Loucy (cell line): Measurements from ENCODE around the gene CCDC85C.

ENCODE experiments used
- H2AFZ ChIP-seq: fragments of 200-600 bp; sonication (generic); 2 replicates; pipeline ENCODE4 v1.6.0; 2016; ENCODE audit warnings: antibody characterized with exemption, mild to moderate bottlenecking, low read length, moderate library complexity
- H3F3A ChIP-seq: fragments of 200-600 bp; 2 replicates; pipeline ENCODE4 v1.6.0; 2016; ENCODE audit warnings: antibody characterized with exemption, low read depth, mild to moderate bottlenecking
- H3K27me3 ChIP-seq: fragments of 200-600 bp; sonication (generic); 2 replicates; pipeline ENCODE4 v1.6.1; 2014; ENCODE audit warnings: low read length, mild to moderate bottlenecking; ENCODE audit not compliant: insufficient read depth, poor library complexity, severe bottlenecking
- H3K36me3 ChIP-seq: fragments of 200-600 bp; sonication (generic); 2 replicates; pipeline ENCODE4 v1.6.1; 2016; ENCODE audit warnings: low read length; ENCODE audit not compliant: insufficient read depth
- H3K4me1 ChIP-seq: fragments of 200-600 bp; sonication (generic); 2 replicates; pipeline ENCODE4 v1.5.1; 2014; ENCODE audit warnings: low read length, mild to moderate bottlenecking; ENCODE audit not compliant: insufficient read depth, poor library complexity, severe bottlenecking
- H3K4me2 ChIP-seq: fragments of 200-600 bp; sonication (generic); 2 replicates; pipeline ENCODE4 v1.6.0; 2014; ENCODE audit warnings: antibody characterized with exemption, low read length, low read depth, mild to moderate bottlenecking; ENCODE audit not compliant: poor library complexity, severe bottlenecking
- H3K4me3 ChIP-seq: fragments of 200-600 bp; sonication (generic); 2 replicates; pipeline ENCODE4 v1.5.1; 2014; ENCODE audit warnings: low read length, mild to moderate bottlenecking, mixed read lengths; ENCODE audit not compliant: poor library complexity, severe bottlenecking
- H3K79me2 ChIP-seq: fragments of 200-600 bp; sonication (generic); 2 replicates; pipeline ENCODE4 v1.6.1; 2014; ENCODE audit warnings: low read length; ENCODE audit not compliant: insufficient read depth
- H3K9ac ChIP-seq: fragments of 200-600 bp; sonication (generic); 2 replicates; pipeline ENCODE4 v1.6.0; 2014; ENCODE audit warnings: mild to moderate bottlenecking, low read depth, low read length, moderate library complexity; ENCODE audit not compliant: poor library complexity, severe bottlenecking
- H3K9me2 ChIP-seq: fragments of 200-600 bp; sonication (generic); replicated peaks from 2 replicates; pipeline ENCODE4 v1.6.1; 2016; ENCODE audit warnings: low read depth, low read length, mixed read lengths
- H3K9me3 ChIP-seq: fragments of 200-600 bp; sonication (generic); 2 replicates; pipeline ENCODE4 v1.6.1; 2014; ENCODE audit warnings: mild to moderate bottlenecking, antibody characterized with exemption, low read length, low read depth; ENCODE audit not compliant: insufficient read depth
- H4K20me1 ChIP-seq: fragments of 200-600 bp; sonication (generic); 2 replicates; pipeline ENCODE4 v1.6.0; 2014; ENCODE audit warnings: antibody characterized with exemption, low read length, mild to moderate bottlenecking; ENCODE audit not compliant: insufficient read depth, poor library complexity, severe bottlenecking
- CTCF ChIP-seq: fragments of 200-600 bp; sonication (generic); conservative IDR thresholded peaks from 2 replicates; pipeline ENCODE4 v1.5.1; 2014; ENCODE audit warnings: mild to moderate bottlenecking, antibody characterized with exemption, low read length
- EZH2phosphoT487 ChIP-seq: fragments of 200-600 bp; IDR thresholded peaks from 2 replicates; pipeline ENCODE4 v1.6.1; 2018; ENCODE audit warnings: antibody characterized with exemption, mild to moderate bottlenecking, moderate library complexity, borderline replicate concordance

Gene CCDC85C

GRCh38 chr14:99550387-99550992 is 53.5 kb downstream of the CCDC85C start:
- Histone ChIP-seq H4K20me1 (no peaks in the 10 kb centered on the region), H2AFZ (no peak overlapping the region), H3K27me3 (no peaks in the 10 kb centered on the region), H3K79me2 (peaks cover 39% of the 10 kb centered on the region; the same call in 1 of the 2 replicates), H3K36me3 (no peaks in the 10 kb centered on the region), H3K4me2 (no peak overlapping the region), H3K9ac (no peak overlapping the region), H3K4me1 (no peaks in the 10 kb centered on the region), H3K9me2 (no peaks in the 10 kb centered on the region), H3F3A (no peaks in the 10 kb centered on the region), H3K4me3 (no peak overlapping the region), H3K9me3 (no peaks in the 10 kb centered on the region)
- TF ChIP-seq CTCF (no peak), EZH2phosphoT487 (no peak)

- Histone ChIP-seq H3K9me2 (no peaks in the 10 kb centered on the region), H3F3A (no peaks in the 10 kb centered on the region), H3K4me3 (no peak overlapping the region), H3K79me2 (peaks cover 46% of the 10 kb centered on the region; the same call in 1 of the 2 replicates), H3K9me3 (no peaks in the 10 kb centered on the region), H3K36me3 (no peaks in the 10 kb centered on the region), H3K4me1 (no peaks in the 10 kb centered on the region), H3K4me2 (no peak overlapping the region), H4K20me1 (no peaks in the 10 kb centered on the region), H3K9ac (no peak overlapping the region), H2AFZ (no peak overlapping the region), H3K27me3 (no peaks in the 10 kb centered on the region)
- TF ChIP-seq EZH2phosphoT487 (no peak), CTCF (no peak)
Measured at GRCh38 chr14:99549684-99550083, 54.3 kb downstream of the CCDC85C start.

GRCh38 chr14:99548871-99549515 is 55.0 kb downstream of the CCDC85C start:
- Histone ChIP-seq H3K4me2 (no peak overlapping the region), H3K4me1 (no peaks in the 10 kb centered on the region), H3K79me2 (peaks cover 51% of the 10 kb centered on the region; the same call in 1 of the 2 replicates), H3K36me3 (no peaks in the 10 kb centered on the region), H3K9me2 (no peaks in the 10 kb centered on the region), H3K27me3 (no peaks in the 10 kb centered on the region), H4K20me1 (no peaks in the 10 kb centered on the region), H3K9ac (no peak overlapping the region), H3K4me3 (no peak overlapping the region), H3F3A (no peaks in the 10 kb centered on the region), H2AFZ (no peak overlapping the region), H3K9me3 (no peaks in the 10 kb centered on the region)
- no peak for TF ChIP-seq EZH2phosphoT487
- no peak for TF ChIP-seq CTCF
